ENCODE data around the gene ANKRD34A. TPM values are rescaled to one million over a fixed set of nuclear protein-coding genes. Genes with fewer than 3 reads are reported as not detected.

Gene ANKRD34A
- total and polyA plus RNA-seq, 2 of the 13 experiments (the other 11 are each of a cell fraction or from before 2014, with no cell fraction given): 0.05 to 0.07 TPM

- TF ChIP-seq BRF2 (CRISPR knock-in tag; IDR thresholded peaks at IDR 0.05) (no peak), TP53 (CRISPR knock-in tag; conservative IDR thresholded peaks at IDR 0.05) (no peak), ZFP36L2 (CRISPR knock-in tag; IDR thresholded peaks at IDR 0.05) (no peak), SALL2 (CRISPR knock-in tag; IDR thresholded peaks at IDR 0.05) (no peak), THAP7 (CRISPR knock-in tag; IDR thresholded peaks at IDR 0.05) (no peak), ZNF839 (CRISPR knock-in tag; IDR thresholded peaks at IDR 0.05; ENCODE audit: borderline replicate concordance) (no peak), RNF219 (CRISPR knock-in tag; IDR thresholded peaks at IDR 0.05) (no peak), ZNF614 (CRISPR knock-in tag; IDR thresholded peaks at IDR 0.05; ENCODE audit: borderline replicate concordance) (no peak), PREB (CRISPR knock-in tag; IDR thresholded peaks at IDR 0.05) (no peak), MIXL1 (CRISPR knock-in tag; IDR thresholded peaks at IDR 0.05) (no peak), ZNF790 (CRISPR knock-in tag; IDR thresholded peaks at IDR 0.05; ENCODE audit: borderline replicate concordance) (no peak), ZNF616 (CRISPR knock-in tag; IDR thresholded peaks at IDR 0.05; ENCODE audit: low read depth) (no peak), MLLT10 (CRISPR knock-in tag; IDR thresholded peaks at IDR 0.05) (no peak), PRDM4 (CRISPR knock-in tag; IDR thresholded peaks at IDR 0.05; ENCODE audit: borderline replicate concordance) (no peak), NCOA1 (CRISPR knock-in tag; IDR thresholded peaks at IDR 0.05) (no peak), ATRX (CRISPR knock-in tag; IDR thresholded peaks at IDR 0.05; ENCODE audit: borderline replicate concordance) (no peak), ZNF430 (CRISPR knock-in tag; IDR thresholded peaks at IDR 0.05) (0 out of 2 replicates have a peak, but pooled peaks have one; percentile 33), TCF12 (IDR thresholded peaks at IDR 0.05) (no peak), TCF12 (CRISPR knock-in tag; IDR thresholded peaks at IDR 0.05) (no peak), ESRRA (CRISPR knock-in tag; IDR thresholded peaks at IDR 0.05; ENCODE audit: low read depth) (no peak), PLSCR1 (CRISPR knock-in tag; IDR thresholded peaks at IDR 0.05; ENCODE audit: borderline replicate concordance) (no peak), HDAC2 (CRISPR knock-in tag; IDR thresholded peaks at IDR 0.05) (no peak)
Measured at GRCh38 chr1:145961425-145962156, 2.8 kb downstream of the ANKRD34A start (continued).
